HK-2 (cell line): ENCODE results near the gene PLEKHG4B.
"Not testable (repeated sequence)": the region's sequence is repeated elsewhere in the genome, so short reads cannot be mapped to it uniquely, and the experiment has no call there.

ENCODE experiments used
- DNase-seq: peaks from one replicate; pipeline ENCODE4 v3.0.0-alpha.2; 2018; ENCODE audit not compliant: unreplicated experiment

The PLEKHG4B gene, protein sequence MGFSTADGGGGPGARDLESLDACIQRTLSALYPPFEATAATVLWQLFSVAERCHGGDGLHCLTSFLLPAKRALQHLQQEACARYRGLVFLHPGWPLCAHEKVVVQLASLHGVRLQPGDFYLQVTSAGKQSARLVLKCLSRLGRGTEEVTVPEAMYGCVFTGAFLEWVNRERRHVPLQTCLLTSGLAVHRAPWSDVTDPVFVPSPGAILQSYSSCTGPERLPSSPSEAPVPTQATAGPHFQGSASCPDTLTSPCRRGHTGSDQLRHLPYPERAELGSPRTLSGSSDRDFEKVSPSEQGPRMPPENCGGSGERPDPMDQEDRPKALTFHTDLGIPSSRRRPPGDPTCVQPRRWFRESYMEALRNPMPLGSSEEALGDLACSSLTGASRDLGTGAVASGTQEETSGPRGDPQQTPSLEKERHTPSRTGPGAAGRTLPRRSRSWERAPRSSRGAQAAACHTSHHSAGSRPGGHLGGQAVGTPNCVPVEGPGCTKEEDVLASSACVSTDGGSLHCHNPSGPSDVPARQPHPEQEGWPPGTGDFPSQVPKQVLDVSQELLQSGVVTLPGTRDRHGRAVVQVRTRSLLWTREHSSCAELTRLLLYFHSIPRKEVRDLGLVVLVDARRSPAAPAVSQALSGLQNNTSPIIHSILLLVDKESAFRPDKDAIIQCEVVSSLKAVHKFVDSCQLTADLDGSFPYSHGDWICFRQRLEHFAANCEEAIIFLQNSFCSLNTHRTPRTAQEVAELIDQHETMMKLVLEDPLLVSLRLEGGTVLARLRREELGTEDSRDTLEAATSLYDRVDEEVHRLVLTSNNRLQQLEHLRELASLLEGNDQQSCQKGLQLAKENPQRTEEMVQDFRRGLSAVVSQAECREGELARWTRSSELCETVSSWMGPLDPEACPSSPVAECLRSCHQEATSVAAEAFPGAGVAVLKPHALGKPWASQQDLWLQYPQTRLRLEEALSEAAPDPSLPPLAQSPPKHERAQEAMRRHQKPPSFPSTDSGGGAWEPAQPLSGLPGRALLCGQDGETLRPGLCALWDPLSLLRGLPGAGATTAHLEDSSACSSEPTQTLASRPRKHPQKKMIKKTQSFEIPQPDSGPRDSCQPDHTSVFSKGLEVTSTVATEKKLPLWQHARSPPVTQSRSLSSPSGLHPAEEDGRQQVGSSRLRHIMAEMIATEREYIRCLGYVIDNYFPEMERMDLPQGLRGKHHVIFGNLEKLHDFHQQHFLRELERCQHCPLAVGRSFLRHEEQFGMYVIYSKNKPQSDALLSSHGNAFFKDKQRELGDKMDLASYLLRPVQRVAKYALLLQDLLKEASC (N-terminal part only)

GRCh38 chr5:91556-92263 lies at the start of gene PLEKHG4B:
PLEKHG4B (plus strand) TSS chr5:92168; CDS start chr5:92232, 64 bp downstream.
- DNase-seq: no peak

GRCh38 chr5:42250-42649 lies 49.7 kb upstream of the PLEKHG4B start:
- no peak for DNase-seq

DNA sequence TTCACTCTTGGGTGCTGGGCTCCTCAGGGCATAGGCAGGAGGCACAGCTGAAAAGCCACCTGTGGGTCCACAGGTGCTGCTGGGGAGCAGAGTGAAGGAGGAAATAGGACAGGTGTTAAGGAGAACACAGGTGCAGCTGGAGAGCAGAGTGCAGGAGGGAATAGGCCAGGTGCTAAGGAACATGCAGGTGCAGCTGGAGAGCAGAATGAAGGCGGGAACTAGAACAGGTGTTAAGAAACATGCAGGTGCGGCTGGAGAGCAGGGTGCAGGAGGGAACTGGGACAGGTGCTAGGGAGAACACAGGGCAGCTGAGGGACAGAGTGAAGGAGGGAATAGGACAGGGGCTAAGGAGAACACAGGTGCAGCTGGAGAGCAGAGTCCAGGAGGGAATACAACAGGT lies 43.8 kb upstream of the PLEKHG4B start:
- no peak for DNase-seq

GRCh38 chr5:49530-49929 lies 42.4 kb upstream of the PLEKHG4B start:
- not testable (repeated sequence) for DNase-seq

GRCh38 chr5:49953-50544 lies 41.9 kb upstream of the PLEKHG4B start:
- no peak for DNase-seq

DNA sequence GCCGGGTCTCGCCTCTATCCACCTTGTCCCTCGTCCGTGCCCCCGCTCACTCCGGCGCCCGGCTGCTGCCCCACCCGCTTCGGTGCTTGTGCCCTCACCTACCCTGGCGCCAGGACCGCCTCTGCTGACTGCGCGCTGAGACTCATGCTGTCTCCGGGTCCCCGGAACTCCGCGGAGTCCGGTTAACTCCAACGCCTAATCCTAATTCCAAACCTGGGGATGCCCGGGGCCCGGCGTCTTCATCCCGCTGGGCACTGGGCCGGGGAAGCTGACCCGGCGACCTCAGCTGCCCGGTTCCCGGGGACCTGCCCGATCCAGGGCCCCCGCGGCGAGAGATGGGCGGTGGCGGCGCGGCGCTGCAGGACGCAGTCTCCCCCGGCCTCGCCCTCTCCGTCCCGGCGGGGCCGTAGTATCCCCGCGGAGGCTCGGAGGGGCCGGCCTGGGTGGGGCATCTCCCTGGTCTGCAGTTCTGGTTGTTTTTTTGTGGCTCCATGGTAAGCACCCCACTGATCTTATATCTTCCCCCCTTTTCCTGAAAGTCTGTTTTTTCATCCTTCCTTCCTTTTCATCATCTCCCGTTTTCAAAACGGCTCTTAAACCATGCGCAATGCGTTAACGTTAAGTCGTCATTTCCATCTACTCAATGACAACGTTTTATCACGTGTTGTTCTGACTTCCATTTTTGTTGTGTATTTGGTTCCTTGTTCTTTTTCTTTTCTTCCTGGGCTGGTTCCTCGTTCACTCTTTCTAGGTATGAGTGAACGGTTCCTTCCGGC lies 41.1 kb upstream of the PLEKHG4B start:
- no peak for DNase-seq

- DNase-seq: no peak
Measured at GRCh38 chr5:51500-51823, 40.5 kb upstream of the PLEKHG4B start.

- DNase-seq: peak; percentile 33
Measured at GRCh38 chr5:53381-54174, 38.4 kb upstream of the PLEKHG4B start.

DNA sequence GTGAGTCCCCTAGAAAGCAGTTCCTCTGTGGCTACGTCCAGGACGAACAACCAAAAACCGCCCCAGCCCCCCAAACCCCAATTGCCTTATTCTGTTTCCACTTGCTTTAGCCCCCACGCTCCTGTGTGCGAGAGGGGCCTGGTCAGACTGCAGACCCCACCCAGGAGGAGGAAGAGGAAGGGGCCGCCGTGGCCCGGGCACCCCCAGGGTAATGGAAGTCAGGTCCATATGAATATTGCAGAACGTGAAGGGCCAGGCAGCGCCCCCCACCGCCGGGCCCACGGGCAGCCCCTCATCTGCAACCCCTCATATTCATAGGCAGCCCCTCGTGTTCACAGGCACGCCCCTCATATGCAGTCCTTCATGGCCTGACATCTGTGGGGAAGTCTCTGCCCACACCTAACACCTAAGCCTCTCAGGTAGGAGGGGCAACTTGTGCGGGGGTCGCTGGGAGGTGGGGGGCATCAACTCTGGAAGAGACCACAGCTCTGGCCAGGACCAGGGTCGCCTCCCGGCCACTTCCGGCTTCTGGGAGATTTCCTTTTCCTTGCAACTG lies 37.7 kb upstream of the PLEKHG4B start:
- DNase-seq: no peak

GRCh38 chr5:54876-55569 lies 36.9 kb upstream of the PLEKHG4B start:
- DNase-seq: no peak

DNA sequence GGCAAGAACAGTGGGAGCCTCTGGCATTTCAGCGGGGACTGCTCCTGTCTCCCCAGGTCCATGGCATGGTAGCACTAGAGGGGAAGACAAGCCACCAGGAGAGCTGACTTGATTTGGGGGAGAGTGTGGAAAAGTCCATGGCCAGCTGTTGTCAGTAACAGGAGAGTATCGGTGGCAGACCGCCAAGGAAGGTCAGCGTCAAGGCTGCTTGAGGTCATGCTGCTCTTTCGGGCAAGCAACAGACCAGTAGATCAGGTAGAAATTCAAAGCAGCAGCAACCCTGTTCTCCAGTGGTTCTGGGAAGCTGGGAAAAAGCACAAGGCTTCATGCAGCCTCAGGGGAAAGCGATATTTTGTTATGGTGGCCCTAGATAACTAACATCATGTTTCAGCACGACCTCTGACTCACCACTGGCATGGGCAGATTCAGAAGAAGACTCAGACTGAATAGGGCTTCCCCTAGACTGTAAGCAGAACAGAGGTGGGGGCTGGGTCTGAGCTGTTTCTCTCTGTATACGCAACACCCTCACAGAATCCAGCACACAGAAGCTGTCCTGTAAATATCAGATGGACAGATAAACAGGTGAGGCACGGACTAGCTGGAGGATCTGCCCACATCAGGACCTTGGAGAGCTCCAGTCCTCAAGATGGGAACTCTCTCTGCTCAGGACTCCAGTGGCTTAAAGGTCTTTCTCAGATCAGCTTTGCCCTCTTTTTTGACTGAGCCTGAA lies 35.2 kb upstream of the PLEKHG4B start:
- DNase-seq: peak; percentile 29

- not testable (repeated sequence) for DNase-seq
Measured at GRCh38 chr5:60250-60649, 31.7 kb upstream of the PLEKHG4B start.

GRCh38 chr5:70440-70839 lies 21.5 kb upstream of the PLEKHG4B start:
- DNase-seq: no peak

- DNase-seq: not testable (repeated sequence)
Measured at GRCh38 chr5:72316-73180, 19.4 kb upstream of the PLEKHG4B start.

DNA sequence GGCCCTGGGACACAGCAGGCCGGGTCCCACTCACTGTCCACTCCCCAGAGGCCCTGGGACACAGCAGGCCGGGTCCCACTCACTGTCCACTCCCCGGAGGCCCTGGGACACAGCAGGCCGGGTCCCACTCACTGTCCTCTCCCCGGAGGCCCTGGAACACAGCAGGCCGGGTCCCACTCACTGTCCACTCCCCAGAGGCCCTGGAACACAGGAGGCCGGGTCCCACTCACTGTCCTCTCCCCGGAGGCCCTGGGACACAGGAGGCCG lies 18.9 kb upstream of the PLEKHG4B start:
- DNase-seq: not testable (repeated sequence)

GRCh38 chr5:73768-74502 lies 18.0 kb upstream of the PLEKHG4B start:
- no peak for DNase-seq
